RWPE2 (cell line): ENCODE measurements around the gene PLEKHB1.

Source experiments
- ATAC-seq: fragments of 200-7000 bp; cut with Tn5 transposase; 3 replicates; pipeline ENCODE4 v1.9.1; 2021; ENCODE audit warnings: low read depth
- DNase-seq: peaks from one replicate; pipeline ENCODE4 v3.0.0-alpha.2; 2020; ENCODE audit warnings: low spot score
- H3K27ac ChIP-seq: fragments of 450-650 bp; 2 replicates; pipeline ENCODE4 v1.5.1; 2017; ENCODE audit warnings: mild to moderate bottlenecking; ENCODE audit not compliant: poor library complexity, severe bottlenecking
- H3K27me3 ChIP-seq: fragments of 250-450 bp; sonication (Bioruptor Pico); 2 replicates; pipeline ENCODE4 v1.5.1; 2021; ENCODE audit warnings: mild to moderate bottlenecking, moderate library complexity; ENCODE audit not compliant: insufficient read depth, poor library complexity, severe bottlenecking
- H3K36me3 ChIP-seq: fragments of 250-450 bp; sonication (Bioruptor Pico); 2 replicates; pipeline ENCODE4 v1.5.1; 2020; ENCODE audit warnings: low read depth, mild to moderate bottlenecking, moderate library complexity
- H3K4me1 ChIP-seq: fragments of 250-450 bp; sonication (Bioruptor Pico); 2 replicates; pipeline ENCODE4 v1.5.1; 2021; ENCODE audit warnings: mild to moderate bottlenecking, moderate library complexity; ENCODE audit not compliant: insufficient read depth, poor library complexity, severe bottlenecking
- H3K4me3 ChIP-seq: fragments of 250-450 bp; sonication (Bioruptor Pico); 2 replicates; pipeline ENCODE4 v1.5.1; 2021; ENCODE audit warnings: mild to moderate bottlenecking, moderate library complexity; ENCODE audit not compliant: severe bottlenecking
- H3K9me3 ChIP-seq: fragments of 250-450 bp; sonication (Bioruptor Pico); 2 replicates; pipeline ENCODE4 v1.5.1; 2021; ENCODE audit warnings: mild to moderate bottlenecking, moderate library complexity; ENCODE audit not compliant: severe bottlenecking
- CTCF ChIP-seq: fragments of 450-650 bp; IDR thresholded peaks from one replicate; pipeline ENCODE4 v1.5.1; 2017; ENCODE audit warnings: mild to moderate bottlenecking, moderate library complexity; ENCODE audit not compliant: poor library complexity, severe bottlenecking

Gene PLEKHB1

GRCh38 chr11:73655686-73656085, 9.3 kb downstream of the PLEKHB1 start:
- ATAC-seq (no peak), DNase-seq (no peak)
- Histone ChIP-seq H3K4me1 (no peaks in the 10 kb centered on the region), H3K27ac (no peak overlapping the region), H3K27me3 (no peaks in the 10 kb centered on the region), H3K4me3 (no peak overlapping the region), H3K9me3 (no peaks in the 10 kb centered on the region), H3K36me3 (no peaks in the 10 kb centered on the region)
- no peak for TF ChIP-seq CTCF

- H3K4me1 ChIP-seq, result no peaks in the 10 kb centered on the region
- no peaks in the 10 kb centered on the region for H3K36me3 ChIP-seq
- no peaks in the 10 kb centered on the region for H3K9me3 ChIP-seq
- TF ChIP-seq CTCF, result no peak
- DNase-seq, result no peak
- no peak overlapping the region for H3K4me3 ChIP-seq
- no peak for ATAC-seq
- no peaks in the 10 kb centered on the region for H3K27me3 ChIP-seq
- no peak overlapping the region for H3K27ac ChIP-seq
Observed at GRCh38 chr11:73656985-73657384, 10.6 kb downstream of the PLEKHB1 start.

GRCh38 chr11:73659961-73660360, 13.6 kb downstream of the PLEKHB1 start:
- no peaks in the 10 kb centered on the region for H3K36me3 ChIP-seq
- ATAC-seq (no peak), DNase-seq (no peak)
- H3K27ac ChIP-seq, result no peak overlapping the region
- no peaks in the 10 kb centered on the region for H3K9me3 ChIP-seq
- no peaks in the 10 kb centered on the region for H3K27me3 ChIP-seq
- no peaks in the 10 kb centered on the region for H3K4me1 ChIP-seq
- H3K4me3 ChIP-seq, result no peak overlapping the region
- no peak for TF ChIP-seq CTCF

- ATAC-seq (no peak), DNase-seq (no peak)
- no peaks in the 10 kb centered on the region for H3K4me1 ChIP-seq
- H3K36me3 ChIP-seq, result no peaks in the 10 kb centered on the region
- H3K27me3 ChIP-seq, result no peaks in the 10 kb centered on the region
- H3K9me3 ChIP-seq, result no peaks in the 10 kb centered on the region
- no peak overlapping the region for H3K4me3 ChIP-seq
- TF ChIP-seq CTCF, result no peak
- H3K27ac ChIP-seq, result no peak overlapping the region
Observed at GRCh38 chr11:73660497-73661034, 14.2 kb downstream of the PLEKHB1 start.

- Histone ChIP-seq H3K9me3 (no peaks in the 10 kb centered on the region), H3K4me1 (no peaks in the 10 kb centered on the region), H3K36me3 (no peaks in the 10 kb centered on the region), H3K27ac (no peak overlapping the region), H3K27me3 (no peaks in the 10 kb centered on the region), H3K4me3 (no peak overlapping the region)
- TF ChIP-seq CTCF, result peak; percentile 94
- peak; percentile 93 for ATAC-seq
- no peak for DNase-seq
Observed at GRCh38 chr11:73661035-73661628, 14.8 kb downstream of the PLEKHB1 start.
